Type B pancreatic cell (in vitro differentiated cells): Measurements from ENCODE around the gene PLA2G6. TPM values are rescaled to one million over a fixed set of nuclear protein-coding genes. Genes with fewer than 3 reads are reported as not detected.
"Not testable (repeated sequence)": the region's sequence is repeated elsewhere in the genome, so short reads cannot be mapped to it uniquely, and the experiment has no call there.

Experiments
- DNase-seq: peaks from one replicate; pipeline ENCODE4 v3.0.0; 2021; ENCODE audit warnings: mixed read lengths; ENCODE audit not compliant: unreplicated experiment; ENCODE audit errors: extremely low spot score
- H3K27ac Mint-ChIP-seq: 2 replicates; pipeline ENCODE4 v1.8.0; 2021; ENCODE audit warnings: mild to moderate bottlenecking, mixed read lengths
- H3K27me3 Mint-ChIP-seq: 2 replicates; pipeline ENCODE4 v1.8.0; 2021; ENCODE audit warnings: mixed read lengths
- H3K36me3 Mint-ChIP-seq: 2 replicates; pipeline ENCODE4 v1.8.0; 2021; ENCODE audit warnings: mixed read lengths
- H3K4me1 Mint-ChIP-seq: one replicate; pipeline ENCODE4 v1.8.0; 2021; ENCODE audit warnings: mixed read lengths; ENCODE audit not compliant: unreplicated experiment
- H3K4me3 Mint-ChIP-seq: 2 replicates; pipeline ENCODE4 v1.8.0; 2021; ENCODE audit warnings: mild to moderate bottlenecking, mixed read lengths
- H3K9me3 Mint-ChIP-seq: 2 replicates; pipeline ENCODE4 v1.8.0; 2021; ENCODE audit warnings: mixed read lengths
- CTCF ChIP-seq: fragments of 200-600 bp; sonication (generic); conservative IDR thresholded peaks from 2 replicates; pipeline ENCODE4 v1.5.0; 2021; ENCODE audit warnings: antibody characterized with exemption, mild to moderate bottlenecking
- total RNA-seq: library from RNA; stranded (reverse); gene quantifications from 2 replicates; pipeline ENCODE4 v1.2.1, GENCODE V29; 2021; ENCODE audit warnings: low replicate concordance

PLA2G6 gene
- total RNA-seq, 1 donor from 2014 or later = 64.1 TPM

GRCh38 chr22:38080850-38081635 lies 100.6 kb downstream of the PLA2G6 start:
- Mint-ChIP-seq H3K36me3 (no peaks in the 10 kb centered on the region), H3K4me3 (no peak overlapping the region), H3K9me3 (no peaks in the 10 kb centered on the region), H3K4me1 (no peaks in the 10 kb centered on the region), H3K27ac (no peak overlapping the region), H3K27me3 (no peaks in the 10 kb centered on the region)
- peak; percentile 69 for DNase-seq
- no peak for TF ChIP-seq CTCF

GRCh38 chr22:38080474-38080849 lies 101.2 kb downstream of the PLA2G6 start:
- Mint-ChIP-seq H3K4me3 (no peak overlapping the region), H3K27ac (no peak overlapping the region), H3K4me1 (no peaks in the 10 kb centered on the region), H3K36me3 (no peaks in the 10 kb centered on the region), H3K27me3 (no peaks in the 10 kb centered on the region), H3K9me3 (no peaks in the 10 kb centered on the region)
- DNase-seq = no peak
- TF ChIP-seq CTCF = no peak

GRCh38 chr22:38079804-38080203 lies 101.8 kb downstream of the PLA2G6 start:
- peak overlapping the region; percentile 41 for H3K4me3 Mint-ChIP-seq
- no peaks in the 10 kb centered on the region for H3K27me3 Mint-ChIP-seq
- no peak for DNase-seq
- H3K27ac Mint-ChIP-seq = no peak overlapping the region
- H3K36me3 Mint-ChIP-seq = no peaks in the 10 kb centered on the region
- no peaks in the 10 kb centered on the region for H3K4me1 Mint-ChIP-seq
- no peak for TF ChIP-seq CTCF
- H3K9me3 Mint-ChIP-seq = no peaks in the 10 kb centered on the region

- H3K36me3 Mint-ChIP-seq, H3K27ac Mint-ChIP-seq, H3K4me1 Mint-ChIP-seq, H3K4me3 Mint-ChIP-seq, DNase-seq, H3K9me3 Mint-ChIP-seq, H3K27me3 Mint-ChIP-seq: not testable (repeated sequence)
Measured at GRCh38 chr22:38079208-38079607, 102.4 kb downstream of the PLA2G6 start.

- Mint-ChIP-seq H3K9me3 (no peaks in the 10 kb centered on the region), H3K4me1 (no peaks in the 10 kb centered on the region), H3K4me3 (no peak overlapping the region), H3K27me3 (no peaks in the 10 kb centered on the region), H3K36me3 (no peaks in the 10 kb centered on the region), H3K27ac (no peak overlapping the region)
- DNase-seq = no peak
- no peak for TF ChIP-seq CTCF
Measured at GRCh38 chr22:38078046-38078840, 103.4 kb downstream of the PLA2G6 start.

- TF ChIP-seq CTCF = no peak
- no peak overlapping the region for H3K27ac Mint-ChIP-seq
- H3K9me3 Mint-ChIP-seq = no peaks in the 10 kb centered on the region
- H3K4me1 Mint-ChIP-seq = no peaks in the 10 kb centered on the region
- no peaks in the 10 kb centered on the region for H3K36me3 Mint-ChIP-seq
- H3K4me3 Mint-ChIP-seq = no peak overlapping the region
- DNase-seq = no peak
- no peaks in the 10 kb centered on the region for H3K27me3 Mint-ChIP-seq
Measured at GRCh38 chr22:38077595-38077994, 104.0 kb downstream of the PLA2G6 start.
